Measurements from ENCODE around the gene TNNI2. TPM values are rescaled to one million over a fixed set of nuclear protein-coding genes. Genes with fewer than 3 reads are reported as not detected.
A peak's percentile ranks its signal among the peaks of the same experiment; 100 is the strongest.
"Not testable (repeated sequence)": the region's sequence is repeated elsewhere in the genome, so short reads cannot be mapped to it uniquely, and the experiment has no call there.

TNNI2 gene
- total RNA-seq, 2 experiments from 2014 or later = not detected

DNA sequence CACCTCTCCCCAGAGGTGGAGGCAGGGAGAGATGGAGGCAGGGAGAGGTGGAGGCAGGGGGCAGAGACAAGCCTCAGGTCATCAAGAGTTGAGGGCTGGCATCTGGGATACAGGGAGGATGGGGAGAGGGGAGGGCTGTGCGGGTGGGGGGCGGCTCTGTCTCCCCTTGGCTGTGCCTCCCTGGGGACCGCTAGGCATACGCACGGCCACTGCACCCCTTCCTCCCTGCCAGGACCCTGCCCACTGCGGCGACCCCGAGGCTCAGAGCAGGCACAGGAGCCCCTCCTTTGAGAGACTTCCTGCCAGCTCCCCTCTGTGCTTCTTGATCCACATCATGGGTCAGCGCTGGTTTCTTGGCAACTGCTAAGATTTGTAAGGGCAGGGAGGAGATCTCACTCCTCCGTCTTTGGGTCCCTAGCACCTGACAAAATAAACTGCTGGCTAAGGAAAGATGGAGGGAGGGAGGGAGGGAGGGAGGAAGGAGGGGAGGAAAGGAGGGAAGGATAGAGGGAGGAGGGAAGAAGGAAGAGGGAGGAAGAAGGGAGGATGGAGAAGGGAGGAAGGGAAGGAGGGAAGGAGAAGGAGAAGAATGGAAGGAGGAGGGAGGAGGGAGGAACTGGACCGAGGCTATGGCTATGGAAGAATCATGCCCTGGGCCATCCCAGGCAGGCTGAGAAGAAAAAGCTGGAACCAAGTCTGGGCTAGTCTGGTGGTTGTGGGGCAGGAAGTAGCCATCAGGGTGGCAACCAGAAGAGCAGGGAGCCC, 34.4 kb downstream of the TNNI2 start:
- no peak for ATAC-seq
- no peaks in the 10 kb centered on the region for H3K27me3 Mint-ChIP-seq
- CTCF ChIA-PET = no interaction called here
- no peaks in the 10 kb centered on the region for H3K9me3 Mint-ChIP-seq (ENCODE audit: low read depth)
- H3K36me3 Mint-ChIP-seq (ENCODE audit: low read depth) = peaks cover 2% of the 10 kb centered on the region
- peaks cover 49% of the 10 kb centered on the region for H3K4me1 Mint-ChIP-seq
- no peak overlapping the region for H3K27ac Mint-ChIP-seq
- intact Hi-C loops (cut with DNase I, micrococcal nuclease) = no loop called here
- no peak for DNase-seq
- POLR2A ChIA-PET = no interaction called here
- H3K4me3 Mint-ChIP-seq = no peak overlapping the region

DNA sequence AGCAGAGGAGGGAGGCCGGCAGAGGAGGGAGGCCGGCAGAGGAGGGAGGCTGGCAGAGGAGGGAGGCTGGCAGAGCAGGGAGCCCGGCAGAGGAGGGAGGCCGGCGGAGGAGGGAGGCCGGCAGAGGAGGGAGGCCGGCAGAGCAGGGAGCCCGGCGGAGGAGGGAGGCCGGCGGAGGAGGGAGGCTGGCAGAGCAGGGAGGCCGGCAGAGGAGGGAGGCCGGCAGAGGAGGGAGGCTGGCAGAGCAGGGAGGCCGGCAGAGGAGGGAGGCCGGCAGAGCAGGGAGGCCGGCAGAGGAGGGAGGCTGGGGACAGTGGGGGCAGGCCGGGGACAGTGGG, 35.0 kb downstream of the TNNI2 start:
- POLR2A ChIA-PET; CTCF ChIA-PET; H3K27ac Mint-ChIP-seq; H3K36me3 Mint-ChIP-seq (ENCODE audit: low read depth); H3K27me3 Mint-ChIP-seq; DNase-seq; H3K9me3 Mint-ChIP-seq (ENCODE audit: low read depth); intact Hi-C loops (cut with DNase I, micrococcal nuclease); H3K4me3 Mint-ChIP-seq; ATAC-seq: not testable (repeated sequence)
- peaks cover 48% of the 10 kb centered on the region for H3K4me1 Mint-ChIP-seq

DNA sequence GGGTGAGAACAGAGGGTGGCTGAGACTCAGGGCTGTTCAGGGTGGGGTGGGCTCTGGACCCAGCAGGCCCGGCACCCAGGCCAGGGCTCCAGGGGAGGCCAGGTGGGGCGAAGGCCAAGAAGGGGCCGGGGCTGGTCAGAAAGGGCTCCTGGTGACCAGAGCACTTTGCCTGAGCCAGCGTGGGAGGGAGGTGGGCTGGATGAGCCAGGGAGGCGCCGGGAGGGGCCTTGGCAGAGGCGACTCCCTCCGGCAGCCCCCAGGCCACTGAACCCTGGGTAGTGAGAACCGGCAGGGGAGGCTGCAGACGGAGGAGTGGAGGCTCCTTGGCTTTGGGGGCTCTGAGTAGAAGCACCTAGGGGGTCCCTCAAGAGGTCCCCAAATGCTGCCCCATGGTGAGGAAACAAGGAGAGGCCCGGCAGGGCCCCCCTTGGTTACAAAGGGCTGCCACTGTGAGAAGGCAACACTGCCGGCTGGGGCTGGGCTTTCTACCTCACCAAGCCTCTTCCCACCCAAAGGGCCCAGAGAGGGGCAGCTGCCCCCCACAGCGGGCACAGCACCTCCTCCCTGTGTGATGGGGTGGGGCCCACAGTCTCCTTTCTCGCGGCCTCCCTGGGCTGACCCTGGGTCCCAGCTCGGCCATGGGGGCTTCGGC, 35.8 kb downstream of the TNNI2 start:
- H3K9me3 Mint-ChIP-seq (ENCODE audit: low read depth); ATAC-seq; CTCF ChIA-PET; H3K27me3 Mint-ChIP-seq; H3K36me3 Mint-ChIP-seq (ENCODE audit: low read depth); POLR2A ChIA-PET; H3K27ac Mint-ChIP-seq; intact Hi-C loops (cut with DNase I, micrococcal nuclease); H3K4me3 Mint-ChIP-seq; DNase-seq: not testable (repeated sequence)
- H3K4me1 Mint-ChIP-seq = peaks cover 40% of the 10 kb centered on the region

DNA sequence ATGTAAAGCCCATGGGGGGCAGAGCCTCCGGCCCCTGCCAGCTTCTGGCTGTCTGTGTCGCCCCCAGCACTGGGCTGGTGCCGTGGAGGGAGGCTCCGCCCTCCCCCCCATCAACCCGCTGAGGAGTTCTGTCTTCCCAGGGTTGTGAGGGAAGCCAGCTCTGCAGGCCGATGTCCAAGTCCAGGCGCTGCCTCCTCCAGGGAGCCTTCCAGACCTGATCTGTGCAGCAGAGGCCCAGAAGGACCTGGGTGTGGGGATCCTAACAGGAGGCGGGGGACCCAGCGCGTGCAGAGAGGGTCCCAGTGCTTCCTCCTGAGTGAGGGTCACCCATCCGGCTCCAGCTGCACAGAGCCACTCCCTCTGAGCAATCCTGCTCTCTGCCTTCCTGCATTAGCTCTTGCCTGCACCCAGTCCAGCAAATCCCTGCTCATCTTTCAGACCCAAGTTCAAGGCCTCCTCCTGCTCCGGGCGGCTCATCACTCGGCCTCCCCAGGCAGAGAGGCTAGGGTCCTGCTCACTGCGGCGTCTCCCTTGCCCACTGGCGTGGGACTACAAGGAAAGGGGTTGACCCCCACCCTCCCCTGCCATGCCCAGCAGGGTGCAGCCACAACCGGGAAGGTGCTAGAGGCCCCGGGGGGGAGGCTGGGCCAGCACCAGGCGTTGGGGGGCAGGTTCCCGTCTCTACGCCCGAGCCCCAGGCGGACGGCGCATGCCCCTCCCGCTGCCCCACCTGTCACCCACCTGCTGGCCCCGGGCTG, 36.5 kb downstream of the TNNI2 start:
- H3K27ac Mint-ChIP-seq = no peak overlapping the region
- CTCF ChIA-PET = interaction anchor here (0.6 to 1.8 kb wide), 3 partner anchors 10 to 114 kb away, joined by 3 to 5 read pairs (median 3); no protein-coding TSS in a partner anchor
- H3K4me1 Mint-ChIP-seq = peaks cover 34% of the 10 kb centered on the region
- H3K36me3 Mint-ChIP-seq (ENCODE audit: low read depth) = peaks cover 2% of the 10 kb centered on the region
- no peaks in the 10 kb centered on the region for H3K9me3 Mint-ChIP-seq (ENCODE audit: low read depth)
- intact Hi-C loops (cut with DNase I, micrococcal nuclease) = no loop called here
- no peaks in the 10 kb centered on the region for H3K27me3 Mint-ChIP-seq
- POLR2A ChIA-PET = no interaction called here
- no peak overlapping the region for H3K4me3 Mint-ChIP-seq
- DNase-seq = peak; percentile 4
- no peak for ATAC-seq

DNA sequence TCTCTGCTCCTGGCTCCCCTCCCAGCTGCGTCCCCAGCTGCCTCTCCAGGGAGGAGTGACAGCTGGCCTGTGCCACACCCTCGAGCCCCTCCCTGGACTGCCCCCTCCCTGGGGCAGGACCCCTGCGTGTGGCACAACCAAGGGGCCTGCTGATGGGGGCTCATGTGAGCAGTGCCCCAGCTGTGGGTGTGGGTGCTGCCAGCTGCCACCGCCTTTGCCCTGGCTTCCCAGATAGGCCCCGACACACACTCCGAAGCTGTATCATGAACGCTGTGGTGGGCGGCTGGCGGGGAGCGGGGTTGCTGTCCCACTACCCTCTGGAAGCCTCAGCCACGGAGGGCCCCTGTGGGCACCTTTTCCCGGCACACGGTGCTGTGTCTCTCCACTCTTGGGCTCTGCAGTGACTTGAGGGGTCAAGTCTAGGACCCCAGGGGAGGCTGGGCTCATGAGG, 37.1 kb downstream of the TNNI2 start:
- H3K27me3 Mint-ChIP-seq; H3K36me3 Mint-ChIP-seq (ENCODE audit: low read depth); intact Hi-C loops (cut with DNase I, micrococcal nuclease); H3K9me3 Mint-ChIP-seq (ENCODE audit: low read depth); H3K4me3 Mint-ChIP-seq; H3K27ac Mint-ChIP-seq; ATAC-seq: not testable (repeated sequence)
- peaks cover 30% of the 10 kb centered on the region for H3K4me1 Mint-ChIP-seq
- DNase-seq = peak; percentile 6
- POLR2A ChIA-PET = interaction anchor here (0.6 kb wide), 1 partner anchor 20 kb away, joined by 3 read pairs; no protein-coding TSS in a partner anchor
- CTCF ChIA-PET = interaction anchor here (0.6 to 1.8 kb wide), 5 partner anchors 10 to 274 kb away, joined by 3 to 5 read pairs (median 3); no protein-coding TSS in a partner anchor

DNA sequence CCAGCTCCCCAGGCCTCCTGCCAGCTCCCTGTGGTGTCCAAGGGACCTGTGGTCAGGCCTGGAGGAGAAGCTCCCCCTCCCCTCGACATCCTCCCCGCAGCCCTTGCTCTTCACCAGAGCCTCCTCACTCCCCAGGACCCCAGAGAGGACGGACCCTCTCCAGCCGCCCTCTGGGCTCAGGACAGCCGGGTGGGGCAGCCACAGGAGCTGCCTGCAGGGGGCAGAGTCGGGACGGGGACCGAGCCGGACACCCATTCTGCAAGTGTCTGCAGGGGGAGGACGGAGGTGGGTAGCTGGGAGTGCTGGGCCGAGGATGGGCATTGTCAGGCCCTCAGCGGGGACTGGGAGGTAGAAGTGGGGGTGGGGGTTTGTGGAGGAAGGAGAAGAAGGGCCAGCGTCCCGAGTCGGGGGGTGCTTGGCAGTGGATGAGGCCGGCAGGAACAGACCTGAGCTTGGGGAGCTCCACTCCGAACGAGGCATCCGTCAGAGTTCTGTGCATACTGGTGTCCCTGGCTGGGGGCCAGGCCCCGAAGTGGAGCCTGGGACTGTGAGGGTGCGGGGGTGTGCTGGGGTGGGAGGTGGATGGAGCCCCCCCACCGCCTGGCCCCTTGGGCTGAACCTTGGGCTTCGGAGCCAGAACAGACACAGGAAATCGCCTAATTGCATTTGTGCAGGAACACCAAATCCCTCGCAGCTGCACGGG, 37.7 kb downstream of the TNNI2 start:
- Mint-ChIP-seq H3K9me3 (ENCODE audit: low read depth) (no peaks in the 10 kb centered on the region), H3K27ac (no peak overlapping the region), H3K4me3 (no peak overlapping the region), H3K4me1 (peaks cover 26% of the 10 kb centered on the region), H3K36me3 (ENCODE audit: low read depth) (no peaks in the 10 kb centered on the region), H3K27me3 (no peaks in the 10 kb centered on the region)
- intact Hi-C loops (cut with DNase I, micrococcal nuclease) = no loop called here
- DNase-seq (peak; percentile 49), ATAC-seq (no peak)
- ChIA-PET CTCF (interaction anchor here (0.7 to 1.8 kb wide), 5 partner anchors 11 to 274 kb away, joined by 3 to 5 read pairs (median 3); no protein-coding TSS in a partner anchor), POLR2A (interaction anchor here (0.6 kb wide), 1 partner anchor 20 kb away, joined by 3 read pairs; no protein-coding TSS in a partner anchor)

DNA sequence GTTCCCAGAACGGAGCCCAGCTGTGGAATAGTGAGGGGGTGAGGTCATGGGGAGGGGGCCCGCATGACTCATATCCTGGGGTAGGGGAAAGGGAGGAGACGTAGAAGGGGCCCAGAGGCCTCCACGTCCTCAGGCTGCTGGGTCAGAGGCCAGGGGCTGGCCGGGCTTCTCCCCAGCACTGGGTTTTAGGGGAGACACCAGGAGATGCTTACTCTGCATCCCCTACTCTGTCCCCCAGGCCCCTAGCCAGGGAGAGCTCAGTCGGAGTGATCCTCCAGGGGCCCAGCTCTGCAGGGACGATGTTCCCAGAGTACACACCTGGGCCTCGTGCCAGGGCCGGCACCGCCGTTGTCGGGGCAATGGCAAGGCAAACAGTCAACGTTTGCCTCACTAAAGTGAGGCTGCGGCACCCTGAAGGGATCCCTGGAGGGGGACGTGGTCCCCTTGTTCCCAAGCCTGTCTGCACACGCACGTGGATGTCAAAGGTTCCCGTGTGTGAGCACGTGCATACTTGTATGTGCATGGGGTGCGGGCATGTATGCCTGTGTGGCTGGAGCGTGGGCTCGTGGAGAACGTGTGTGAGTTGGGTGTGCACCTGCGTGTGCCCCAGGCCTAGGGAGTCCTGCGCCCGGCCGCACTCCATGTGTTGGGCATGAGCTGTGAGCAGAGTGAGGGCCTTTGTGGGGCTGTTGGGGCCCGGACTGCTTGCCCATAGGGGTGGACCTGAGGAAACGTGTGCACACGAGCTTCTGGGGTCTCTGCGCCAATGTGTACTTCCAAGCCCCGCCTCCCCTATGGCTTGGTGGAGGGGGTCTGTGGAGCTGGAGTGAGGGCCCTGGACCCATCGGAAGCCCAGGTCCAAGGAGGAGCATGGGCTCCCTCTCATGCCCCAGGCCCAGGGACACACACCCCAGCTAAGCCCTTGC, 38.7 kb downstream of the TNNI2 start:
- Mint-ChIP-seq H3K4me3 (no peak overlapping the region), H3K9me3 (ENCODE audit: low read depth) (no peaks in the 10 kb centered on the region), H3K36me3 (ENCODE audit: low read depth) (no peaks in the 10 kb centered on the region), H3K4me1 (peaks cover 19% of the 10 kb centered on the region), H3K27ac (no peak overlapping the region), H3K27me3 (no peaks in the 10 kb centered on the region)
- ATAC-seq (no peak), DNase-seq (peak; percentile 8)
- intact Hi-C loops (cut with DNase I, micrococcal nuclease) = no loop called here
- CTCF ChIA-PET = interaction anchor here (1.4 to 1.8 kb wide), 2 partner anchors 11 to 273 kb away, joined by 4 to 5 read pairs; no protein-coding TSS in a partner anchor
- POLR2A ChIA-PET = no interaction called here

DNA sequence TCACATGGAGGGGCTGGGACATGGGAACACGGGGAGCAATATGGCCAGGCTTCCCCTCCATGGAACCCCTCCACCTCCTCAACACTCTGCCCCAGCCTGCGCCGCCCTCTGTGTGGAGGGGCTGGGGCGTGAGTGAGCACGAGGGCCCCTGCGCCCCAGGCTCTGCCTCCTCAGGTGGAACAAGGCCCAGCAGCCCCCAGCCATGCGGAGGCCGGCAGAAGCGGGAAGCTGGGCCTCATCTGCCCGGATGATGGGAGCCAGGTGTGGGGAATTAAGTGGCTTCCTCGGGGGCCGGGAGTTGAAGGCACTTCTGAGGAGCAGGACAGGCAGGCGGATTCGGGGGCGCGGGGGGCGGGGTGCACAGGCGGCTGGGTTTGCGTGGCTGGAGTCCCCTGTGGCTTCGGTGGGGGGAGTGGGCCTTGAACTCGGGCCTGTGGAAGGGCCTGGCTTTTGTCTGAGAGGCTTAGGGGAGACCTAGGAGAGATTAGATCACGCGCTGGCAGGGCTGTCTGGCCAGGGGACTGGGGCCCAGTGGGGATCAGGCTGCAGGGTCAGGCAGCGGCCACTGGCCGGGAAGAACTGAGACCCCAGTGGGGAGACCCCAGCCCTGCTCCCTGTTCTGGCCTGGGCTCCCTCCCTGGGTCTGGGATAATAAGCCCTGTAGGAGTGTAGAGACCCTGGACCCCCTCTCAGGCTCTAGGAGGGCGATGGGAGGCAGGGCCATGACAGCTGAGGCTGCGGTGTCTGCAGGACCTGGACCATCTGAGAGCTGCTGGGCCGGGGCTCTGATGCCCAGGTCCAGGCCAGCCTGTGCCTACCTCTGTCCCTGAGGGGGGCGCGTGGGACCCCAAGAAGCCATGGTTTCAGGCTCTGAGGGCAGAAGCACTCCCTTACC, 39.6 kb downstream of the TNNI2 start:
- ChIA-PET CTCF (interaction anchor here (1.0 kb wide), 1 partner anchor 12 kb away, joined by 3 read pairs; no protein-coding TSS in a partner anchor), POLR2A (no interaction called here)
- no peak for ATAC-seq

DNA sequence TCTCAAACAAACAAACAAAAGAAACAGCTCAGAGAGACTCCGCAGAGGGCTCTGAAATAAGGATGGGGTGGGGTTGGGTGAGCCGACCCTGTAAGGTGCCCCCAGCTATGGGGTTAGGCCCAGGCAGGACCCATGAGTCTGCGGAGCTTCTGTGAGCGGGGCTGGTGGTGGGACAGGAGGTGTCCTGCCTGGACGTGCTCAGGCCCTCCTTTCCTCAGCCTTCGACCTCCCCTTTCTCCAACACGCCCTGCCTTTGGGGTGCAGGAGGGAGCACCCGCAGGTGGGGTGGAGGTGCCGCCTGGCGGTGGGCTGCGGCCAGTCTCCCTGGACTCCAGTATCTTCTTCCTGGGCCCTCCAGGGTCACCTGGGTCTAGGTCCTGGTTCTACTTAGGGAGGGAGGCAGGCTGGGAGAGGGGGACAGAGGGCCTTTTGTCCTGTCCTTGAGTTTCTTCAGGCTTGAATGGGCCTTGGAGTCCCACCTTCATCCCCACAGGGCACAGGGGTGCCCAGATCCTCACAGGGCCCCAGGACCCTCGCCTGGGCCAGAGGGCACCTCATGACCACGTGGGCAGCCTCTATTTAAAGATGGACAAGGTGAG, 40.7 kb downstream of the TNNI2 start:
- H3K27me3 Mint-ChIP-seq = no peaks in the 10 kb centered on the region
- intact Hi-C loops (cut with DNase I, micrococcal nuclease) = no loop called here
- ATAC-seq (no peak), DNase-seq (peak; percentile 5)
- POLR2A ChIA-PET = no interaction called here
- no peak overlapping the region for H3K4me3 Mint-ChIP-seq
- H3K36me3 Mint-ChIP-seq (ENCODE audit: low read depth) = no peaks in the 10 kb centered on the region
- CTCF ChIA-PET = interaction anchor here (1.0 kb wide), 1 partner anchor 11 kb away, joined by 3 read pairs; no protein-coding TSS in a partner anchor
- no peaks in the 10 kb centered on the region for H3K9me3 Mint-ChIP-seq (ENCODE audit: low read depth)
- H3K27ac Mint-ChIP-seq = no peak overlapping the region
- peaks cover 13% of the 10 kb centered on the region for H3K4me1 Mint-ChIP-seq

More for the DNA sequence above, 39.6 kb downstream of the TNNI2 start:
- Mint-ChIP-seq H3K27me3 (no peaks in the 10 kb centered on the region), H3K4me3 (no peak overlapping the region), H3K27ac (no peak overlapping the region), H3K9me3 (ENCODE audit: low read depth) (no peaks in the 10 kb centered on the region), H3K36me3 (ENCODE audit: low read depth) (no peaks in the 10 kb centered on the region), H3K4me1 (peaks cover 15% of the 10 kb centered on the region)
- no peak for DNase-seq
- intact Hi-C loops (cut with DNase I, micrococcal nuclease) = no loop called here
